ENCODE results near the gene KRT76. TPM values are rescaled to one million over a fixed set of nuclear protein-coding genes. Genes with fewer than 3 reads are reported as not detected.

Gene KRT76
- polyA plus RNA-seq, 1 of the 3 experiments (the other 2 are of a cell fraction): not detected

DNA sequence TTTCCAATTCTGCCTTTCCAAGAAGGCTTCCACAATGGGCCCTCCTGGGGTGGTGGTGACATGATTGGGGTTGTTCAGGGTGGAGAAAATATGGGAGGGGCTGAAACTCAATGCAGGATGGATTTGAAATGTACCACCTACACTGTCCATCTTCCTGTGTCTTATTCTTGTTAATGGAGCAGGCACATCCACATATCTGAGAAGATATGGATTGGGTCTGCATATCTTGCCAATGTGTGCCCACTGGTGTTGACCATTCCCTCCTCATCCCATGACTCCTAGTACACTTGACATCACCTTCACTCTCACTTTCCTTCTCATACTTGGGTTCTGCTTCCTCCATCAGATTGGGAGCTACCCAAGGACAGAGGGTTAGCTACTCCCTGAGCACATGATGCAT is 7.2 kb downstream of the KRT76 start:
- ChIA-PET POLR2A (no interaction called here), CTCF (no interaction called here)
- Histone ChIP-seq H3K9me2 (no peaks in the 10 kb centered on the region), H3K9ac (no peak overlapping the region), H3K36me3 (replicated peaks in 1 of 2; ENCODE audit: control insufficient read depth in 1 of 2, insufficient read depth in 2 of 2, low read length in 1 of 2) (no peaks in the 10 kb centered on the region), H4K20me1 (ENCODE audit: insufficient read depth) (no peaks in the 10 kb centered on the region), H3F3A (replicated peaks; ENCODE audit: insufficient read depth) (no peaks in the 10 kb centered on the region), H2AFZ (ENCODE audit: low read depth) (no peak overlapping the region), H3K79me2 (ENCODE audit: insufficient read depth) (no peaks in the 10 kb centered on the region), H3K27me3 (ENCODE audit: insufficient read depth) (peaks cover 34% of the 10 kb centered on the region), H3K9me3 (no peaks in the 10 kb centered on the region), H3K4me2 (no peak overlapping the region), H3K27ac (ENCODE audit: low read depth in 2 of 2, low read length in 1 of 2) (no peak overlapping the region), H3K4me3 (ENCODE audit: low read depth in 2 of 2, low read length in 1 of 2) (no peak overlapping the region), H3K4me1 (ENCODE audit: control insufficient read depth in 1 of 2, insufficient read depth in 2 of 2, low read depth in 1 of 2, low read length in 1 of 2) (no peaks in the 10 kb centered on the region)
- TF ChIP-seq FOSL2 (IDR thresholded peaks at IDR 0.05; ENCODE audit: borderline replicate concordance, low read depth): no peak
- TF ChIP-seq, protein P1, sequence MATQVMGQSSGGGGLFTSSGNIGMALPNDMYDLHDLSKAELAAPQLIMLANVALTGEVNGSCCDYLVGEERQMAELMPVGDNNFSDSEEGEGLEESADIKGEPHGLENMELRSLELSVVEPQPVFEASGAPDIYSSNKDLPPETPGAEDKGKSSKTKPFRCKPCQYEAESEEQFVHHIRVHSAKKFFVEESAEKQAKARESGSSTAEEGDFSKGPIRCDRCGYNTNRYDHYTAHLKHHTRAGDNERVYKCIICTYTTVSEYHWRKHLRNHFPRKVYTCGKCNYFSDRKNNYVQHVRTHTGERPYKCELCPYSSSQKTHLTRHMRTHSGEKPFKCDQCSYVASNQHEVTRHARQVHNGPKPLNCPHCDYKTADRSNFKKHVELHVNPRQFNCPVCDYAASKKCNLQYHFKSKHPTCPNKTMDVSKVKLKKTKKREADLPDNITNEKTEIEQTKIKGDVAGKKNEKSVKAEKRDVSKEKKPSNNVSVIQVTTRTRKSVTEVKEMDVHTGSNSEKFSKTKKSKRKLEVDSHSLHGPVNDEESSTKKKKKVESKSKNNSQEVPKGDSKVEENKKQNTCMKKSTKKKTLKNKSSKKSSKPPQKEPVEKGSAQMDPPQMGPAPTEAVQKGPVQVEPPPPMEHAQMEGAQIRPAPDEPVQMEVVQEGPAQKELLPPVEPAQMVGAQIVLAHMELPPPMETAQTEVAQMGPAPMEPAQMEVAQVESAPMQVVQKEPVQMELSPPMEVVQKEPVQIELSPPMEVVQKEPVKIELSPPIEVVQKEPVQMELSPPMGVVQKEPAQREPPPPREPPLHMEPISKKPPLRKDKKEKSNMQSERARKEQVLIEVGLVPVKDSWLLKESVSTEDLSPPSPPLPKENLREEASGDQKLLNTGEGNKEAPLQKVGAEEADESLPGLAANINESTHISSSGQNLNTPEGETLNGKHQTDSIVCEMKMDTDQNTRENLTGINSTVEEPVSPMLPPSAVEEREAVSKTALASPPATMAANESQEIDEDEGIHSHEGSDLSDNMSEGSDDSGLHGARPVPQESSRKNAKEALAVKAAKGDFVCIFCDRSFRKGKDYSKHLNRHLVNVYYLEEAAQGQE (IDR thresholded peaks at IDR 0.05; ENCODE audit: low read depth, low read length): no peak
- TF ChIP-seq RXRA (IDR thresholded peaks at IDR 0.05; ENCODE audit: borderline replicate concordance, low read depth): no peak
- no peak for TF ChIP-seq MXI1 (IDR thresholded peaks at IDR 0.05; ENCODE audit: low read depth, low read length)
- TF ChIP-seq, protein P2, sequence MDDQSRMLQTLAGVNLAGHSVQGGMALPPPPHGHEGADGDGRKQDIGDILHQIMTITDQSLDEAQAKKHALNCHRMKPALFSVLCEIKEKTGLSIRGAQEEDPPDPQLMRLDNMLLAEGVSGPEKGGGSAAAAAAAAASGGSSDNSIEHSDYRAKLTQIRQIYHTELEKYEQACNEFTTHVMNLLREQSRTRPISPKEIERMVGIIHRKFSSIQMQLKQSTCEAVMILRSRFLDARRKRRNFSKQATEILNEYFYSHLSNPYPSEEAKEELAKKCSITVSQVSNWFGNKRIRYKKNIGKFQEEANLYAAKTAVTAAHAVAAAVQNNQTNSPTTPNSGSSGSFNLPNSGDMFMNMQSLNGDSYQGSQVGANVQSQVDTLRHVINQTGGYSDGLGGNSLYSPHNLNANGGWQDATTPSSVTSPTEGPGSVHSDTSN (IDR thresholded peaks at IDR 0.05): no peak
- TF ChIP-seq, protein P3, sequence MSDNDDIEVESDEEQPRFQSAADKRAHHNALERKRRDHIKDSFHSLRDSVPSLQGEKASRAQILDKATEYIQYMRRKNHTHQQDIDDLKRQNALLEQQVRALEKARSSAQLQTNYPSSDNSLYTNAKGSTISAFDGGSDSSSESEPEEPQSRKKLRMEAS (IDR thresholded peaks at IDR 0.05; ENCODE audit: low read depth): no peak
- TF ChIP-seq, protein P4, sequence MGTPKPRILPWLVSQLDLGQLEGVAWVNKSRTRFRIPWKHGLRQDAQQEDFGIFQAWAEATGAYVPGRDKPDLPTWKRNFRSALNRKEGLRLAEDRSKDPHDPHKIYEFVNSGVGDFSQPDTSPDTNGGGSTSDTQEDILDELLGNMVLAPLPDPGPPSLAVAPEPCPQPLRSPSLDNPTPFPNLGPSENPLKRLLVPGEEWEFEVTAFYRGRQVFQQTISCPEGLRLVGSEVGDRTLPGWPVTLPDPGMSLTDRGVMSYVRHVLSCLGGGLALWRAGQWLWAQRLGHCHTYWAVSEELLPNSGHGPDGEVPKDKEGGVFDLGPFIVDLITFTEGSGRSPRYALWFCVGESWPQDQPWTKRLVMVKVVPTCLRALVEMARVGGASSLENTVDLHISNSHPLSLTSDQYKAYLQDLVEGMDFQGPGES (IDR thresholded peaks at IDR 0.05; ENCODE audit: low read depth, low read length): no peak
- TF ChIP-seq RAD21 (IDR thresholded peaks at IDR 0.05; ENCODE audit: low read length): no peak
- TF ChIP-seq MEF2A (IDR thresholded peaks at IDR 0.05; ENCODE audit: borderline replicate concordance, low read depth): no peak
- no peak for TF ChIP-seq EZH2phosphoT487 (IDR thresholded peaks at IDR 0.05; ENCODE audit: borderline replicate concordance, low read depth)
- TF ChIP-seq FOXJ3 (CRISPR knock-in tag; IDR thresholded peaks at IDR 0.05): no peak
- TF ChIP-seq SIN3A (IDR thresholded peaks at IDR 0.05; ENCODE audit: borderline replicate concordance, low read depth, low read length): no peak
- no peak for TF ChIP-seq CHD2 (IDR thresholded peaks at IDR 0.05; ENCODE audit: low read length, partially characterized antibody)
- TF ChIP-seq NFIC (IDR thresholded peaks at IDR 0.05; ENCODE audit: borderline replicate concordance): no peak
- no peak for DNase-seq

Measured in SK-N-SH (cell line).